Measurements from ENCODE around the gene SEMA5B.

GRCh38 chr3:123028233-123028828 is 768 bp upstream of the SEMA5B start:
- TF ChIP-seq ARNT (IDR thresholded peaks at IDR 0.05) (no peak), CTBP1 (IDR thresholded peaks at IDR 0.05; ENCODE audit: borderline replicate concordance) (no peak), ELF4 (IDR thresholded peaks at IDR 0.05) (no peak), TARDBP (IDR thresholded peaks at IDR 0.05) (no peak), L3MBTL2 (conservative IDR thresholded peaks at IDR 0.05) (peak; percentile 41), SUZ12 (IDR thresholded peaks at IDR 0.05) (no peak), FOXM1 (IDR thresholded peaks at IDR 0.05; ENCODE audit: borderline replicate concordance) (no peak), FOXA1 (IDR thresholded peaks at IDR 0.05) (no peak), BHLHE40 (IDR thresholded peaks at IDR 0.05; ENCODE audit: borderline replicate concordance) (no peak), LEF1 (IDR thresholded peaks at IDR 0.05; ENCODE audit: borderline replicate concordance) (no peak), FOXK2 (IDR thresholded peaks at IDR 0.05) (no peak), HDGF (IDR thresholded peaks at IDR 0.05; ENCODE audit: borderline replicate concordance) (no peak), SP1 (IDR thresholded peaks at IDR 0.05) (no peak)

Data from HEK293T (cell line).